A549 (cell line): ENCODE data around the gene ACSL3.

ENCODE experiments used
- BHLHE40 ChIP-seq: IDR thresholded peaks from 2 replicates; pipeline ENCODE4 v1.6.1; 2012; ENCODE audit warnings: low read depth, low read length, inconsistent platforms
- HDAC2 ChIP-seq: fragments of 200-600 bp; sonication (generic); IDR thresholded peaks from 2 replicates; pipeline ENCODE4 v1.6.1; 2016
- POLR2A ChIP-seq: IDR thresholded peaks from 2 replicates; pipeline ENCODE4 v1.6.1; 2012; ENCODE audit warnings: mild to moderate bottlenecking, low read length
- TF ChIP-seq, protein P1 (sequence below): fragments of >200 bp; sonication (Bioruptor Twin); formaldehyde crosslinking; IDR thresholded peaks from 3 replicates; pipeline ENCODE4 v1.5.1; 2016
- TF ChIP-seq, protein P2 (sequence below): fragments of 200-600 bp; sonication (generic); IDR thresholded peaks from 2 replicates; pipeline ENCODE4 v1.6.1; 2016; ENCODE audit warnings: antibody characterized with exemption, mild to moderate bottlenecking, moderate library complexity

DNA sequence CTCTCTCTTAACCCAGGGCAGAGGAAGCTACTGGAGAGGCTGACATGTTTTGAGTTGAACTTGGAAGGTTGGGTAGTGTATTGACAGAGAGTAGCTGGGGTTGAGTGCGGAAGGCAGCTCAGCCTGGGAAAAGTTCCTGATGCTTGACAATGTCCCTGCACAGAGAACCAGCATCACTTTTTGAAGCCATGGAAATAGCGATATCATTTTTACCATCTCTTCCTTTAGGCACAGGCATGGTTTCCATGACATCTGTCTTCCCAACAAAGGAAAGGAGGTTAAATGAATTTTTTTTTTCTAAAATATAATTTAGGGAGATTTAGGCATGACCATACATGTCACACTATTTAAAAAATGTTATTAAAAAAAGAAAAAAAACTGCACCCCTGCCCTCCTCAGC is 112.9 kb downstream of the ACSL3 start:
- TF ChIP-seq, protein P1, sequence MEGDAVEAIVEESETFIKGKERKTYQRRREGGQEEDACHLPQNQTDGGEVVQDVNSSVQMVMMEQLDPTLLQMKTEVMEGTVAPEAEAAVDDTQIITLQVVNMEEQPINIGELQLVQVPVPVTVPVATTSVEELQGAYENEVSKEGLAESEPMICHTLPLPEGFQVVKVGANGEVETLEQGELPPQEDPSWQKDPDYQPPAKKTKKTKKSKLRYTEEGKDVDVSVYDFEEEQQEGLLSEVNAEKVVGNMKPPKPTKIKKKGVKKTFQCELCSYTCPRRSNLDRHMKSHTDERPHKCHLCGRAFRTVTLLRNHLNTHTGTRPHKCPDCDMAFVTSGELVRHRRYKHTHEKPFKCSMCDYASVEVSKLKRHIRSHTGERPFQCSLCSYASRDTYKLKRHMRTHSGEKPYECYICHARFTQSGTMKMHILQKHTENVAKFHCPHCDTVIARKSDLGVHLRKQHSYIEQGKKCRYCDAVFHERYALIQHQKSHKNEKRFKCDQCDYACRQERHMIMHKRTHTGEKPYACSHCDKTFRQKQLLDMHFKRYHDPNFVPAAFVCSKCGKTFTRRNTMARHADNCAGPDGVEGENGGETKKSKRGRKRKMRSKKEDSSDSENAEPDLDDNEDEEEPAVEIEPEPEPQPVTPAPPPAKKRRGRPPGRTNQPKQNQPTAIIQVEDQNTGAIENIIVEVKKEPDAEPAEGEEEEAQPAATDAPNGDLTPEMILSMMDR, result no peak
- TF ChIP-seq, protein P2, sequence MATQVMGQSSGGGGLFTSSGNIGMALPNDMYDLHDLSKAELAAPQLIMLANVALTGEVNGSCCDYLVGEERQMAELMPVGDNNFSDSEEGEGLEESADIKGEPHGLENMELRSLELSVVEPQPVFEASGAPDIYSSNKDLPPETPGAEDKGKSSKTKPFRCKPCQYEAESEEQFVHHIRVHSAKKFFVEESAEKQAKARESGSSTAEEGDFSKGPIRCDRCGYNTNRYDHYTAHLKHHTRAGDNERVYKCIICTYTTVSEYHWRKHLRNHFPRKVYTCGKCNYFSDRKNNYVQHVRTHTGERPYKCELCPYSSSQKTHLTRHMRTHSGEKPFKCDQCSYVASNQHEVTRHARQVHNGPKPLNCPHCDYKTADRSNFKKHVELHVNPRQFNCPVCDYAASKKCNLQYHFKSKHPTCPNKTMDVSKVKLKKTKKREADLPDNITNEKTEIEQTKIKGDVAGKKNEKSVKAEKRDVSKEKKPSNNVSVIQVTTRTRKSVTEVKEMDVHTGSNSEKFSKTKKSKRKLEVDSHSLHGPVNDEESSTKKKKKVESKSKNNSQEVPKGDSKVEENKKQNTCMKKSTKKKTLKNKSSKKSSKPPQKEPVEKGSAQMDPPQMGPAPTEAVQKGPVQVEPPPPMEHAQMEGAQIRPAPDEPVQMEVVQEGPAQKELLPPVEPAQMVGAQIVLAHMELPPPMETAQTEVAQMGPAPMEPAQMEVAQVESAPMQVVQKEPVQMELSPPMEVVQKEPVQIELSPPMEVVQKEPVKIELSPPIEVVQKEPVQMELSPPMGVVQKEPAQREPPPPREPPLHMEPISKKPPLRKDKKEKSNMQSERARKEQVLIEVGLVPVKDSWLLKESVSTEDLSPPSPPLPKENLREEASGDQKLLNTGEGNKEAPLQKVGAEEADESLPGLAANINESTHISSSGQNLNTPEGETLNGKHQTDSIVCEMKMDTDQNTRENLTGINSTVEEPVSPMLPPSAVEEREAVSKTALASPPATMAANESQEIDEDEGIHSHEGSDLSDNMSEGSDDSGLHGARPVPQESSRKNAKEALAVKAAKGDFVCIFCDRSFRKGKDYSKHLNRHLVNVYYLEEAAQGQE, result no peak
- TF ChIP-seq BHLHE40, result no peak
- no peak for TF ChIP-seq POLR2A
- no peak for TF ChIP-seq HDAC2
